Transverse colon (tissue), 3 donors: ENCODE data around the gene SUOX.
"Not testable (repeated sequence)": the region's sequence is repeated elsewhere in the genome, so short reads cannot be mapped to it uniquely, and the experiment has no call there.

Experiments
- CTCF ChIP-seq, 5 experiments: fragments of 200-600 bp in 3 of 5; fragments of 450-650 bp in 2 of 5; sonication (generic) in 3 of 5; IDR thresholded peaks; 1 replicate in 2 of 5; 2 replicates in 3 of 5; pipeline ENCODE4 v1.5.1; 2016 to 2017; ENCODE audit warnings: antibody characterized with exemption in 5 of 5, inconsistent platforms in 3 of 5, mild to moderate bottlenecking in 2 of 5, moderate library complexity in 1 of 5
- EP300 ChIP-seq: sonication (generic); formaldehyde crosslinking; IDR thresholded peaks from one replicate; pipeline ENCODE4 v1.6.1; 2017; ENCODE audit warnings: antibody characterized with exemption, low read depth
- POLR2A ChIP-seq: fragments of 450-650 bp; IDR thresholded peaks from one replicate; pipeline ENCODE4 v1.6.1; 2016; ENCODE audit warnings: antibody characterized with exemption, mild to moderate bottlenecking, moderate library complexity

GRCh38 chr12:55985976-55986375, 11.1 kb upstream of the SUOX start:
- TF ChIP-seq CTCF (IDR thresholded peaks at IDR 0.05); EP300; POLR2A: not testable (repeated sequence)
